Parathyroid adenoma (tissue), 2 donors: ENCODE data around the gene SREBF1.

Experiments
- H2AFZ ChIP-seq: fragments of 300-600 bp; sonication (generic); one replicate; pipeline ENCODE4 v1.7.0; 2017; ENCODE audit warnings: antibody characterized with exemption, mild to moderate bottlenecking
- H3K27ac ChIP-seq: fragments of 300-600 bp; sonication (generic); one replicate; pipeline ENCODE4 v1.7.0; 2017
- H3K27me3 ChIP-seq: fragments of 300-600 bp; sonication (generic); one replicate; pipeline ENCODE4 v1.7.0; 2017; ENCODE audit warnings: low read length; ENCODE audit not compliant: control insufficient read depth, insufficient read depth
- H3K36me3 ChIP-seq: fragments of 300-600 bp; sonication (generic); one replicate; pipeline ENCODE4 v1.7.0; 2017; ENCODE audit warnings: low read length; ENCODE audit not compliant: control insufficient read depth, insufficient read depth
- H3K4me1 ChIP-seq: fragments of 300-600 bp; sonication (generic); one replicate; pipeline ENCODE4 v1.7.0; 2017; ENCODE audit warnings: control low read depth
- H3K4me2 ChIP-seq: fragments of 300-600 bp; sonication (generic); one replicate; pipeline ENCODE4 v1.7.0; 2017; ENCODE audit warnings: low read length
- H3K4me3 ChIP-seq: fragments of 300-600 bp; sonication (generic); one replicate; pipeline ENCODE4 v1.7.0; 2017; ENCODE audit warnings: low read depth, low read length
- H3K79me2 ChIP-seq: fragments of 300-600 bp; sonication (generic); one replicate; pipeline ENCODE4 v1.7.0; 2017; ENCODE audit warnings: control low read depth
- H3K9ac ChIP-seq: fragments of 300-600 bp; sonication (generic); one replicate; pipeline ENCODE4 v1.7.0; 2017; ENCODE audit warnings: mild to moderate bottlenecking
- H3K9me3 ChIP-seq: fragments of 300-600 bp; sonication (generic); one replicate; pipeline ENCODE4 v1.7.0; 2017; ENCODE audit warnings: low read length; ENCODE audit not compliant: control insufficient read depth
- TF ChIP-seq, protein P1 (sequence below): fragments of 300-600 bp; sonication (generic); IDR thresholded peaks from one replicate; pipeline ENCODE4 v1.7.0; 2017; ENCODE audit warnings: antibody characterized with exemption, mild to moderate bottlenecking
- donor health status: primary hyperparathyroidism.

Gene SREBF1

DNA sequence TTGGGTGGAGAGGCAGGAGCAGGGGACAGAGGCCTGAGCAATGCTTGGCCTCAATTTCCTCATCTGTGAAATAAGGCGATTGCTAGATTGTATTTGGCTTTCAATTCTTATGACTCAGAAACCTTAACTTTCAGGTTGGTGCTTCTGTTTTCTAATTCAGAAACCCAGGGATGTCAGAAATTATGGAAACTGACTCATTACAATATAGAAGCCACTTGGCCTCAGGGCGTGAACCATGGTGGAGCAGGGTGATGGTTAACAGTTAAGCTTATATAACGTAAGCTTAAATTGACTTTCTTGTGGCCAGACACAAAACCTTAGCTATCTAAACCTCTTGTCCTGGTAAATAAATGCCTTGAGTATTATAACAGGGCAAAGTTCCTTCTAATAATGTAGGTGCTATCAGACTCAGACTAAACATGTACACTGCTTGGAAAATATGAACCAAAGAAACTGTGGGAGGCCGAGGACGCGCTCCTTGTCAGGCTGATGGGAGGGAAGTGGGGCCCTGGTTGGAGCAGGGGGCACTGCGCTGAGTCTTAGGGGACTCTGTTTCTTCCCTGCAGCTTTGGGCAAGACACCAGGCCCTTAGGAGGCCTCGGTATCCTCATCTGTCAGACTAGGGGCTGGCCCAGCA, 17.1 kb upstream of the SREBF1 start:
- no peaks in the 10 kb centered on the region for H3K36me3 ChIP-seq
- no peak overlapping the region for H3K4me3 ChIP-seq
- H3K4me1 ChIP-seq: no peaks in the 10 kb centered on the region
- no peaks in the 10 kb centered on the region for H3K27me3 ChIP-seq
- H3K4me2 ChIP-seq: no peak overlapping the region
- H3K27ac ChIP-seq: no peak overlapping the region
- TF ChIP-seq, protein P1, sequence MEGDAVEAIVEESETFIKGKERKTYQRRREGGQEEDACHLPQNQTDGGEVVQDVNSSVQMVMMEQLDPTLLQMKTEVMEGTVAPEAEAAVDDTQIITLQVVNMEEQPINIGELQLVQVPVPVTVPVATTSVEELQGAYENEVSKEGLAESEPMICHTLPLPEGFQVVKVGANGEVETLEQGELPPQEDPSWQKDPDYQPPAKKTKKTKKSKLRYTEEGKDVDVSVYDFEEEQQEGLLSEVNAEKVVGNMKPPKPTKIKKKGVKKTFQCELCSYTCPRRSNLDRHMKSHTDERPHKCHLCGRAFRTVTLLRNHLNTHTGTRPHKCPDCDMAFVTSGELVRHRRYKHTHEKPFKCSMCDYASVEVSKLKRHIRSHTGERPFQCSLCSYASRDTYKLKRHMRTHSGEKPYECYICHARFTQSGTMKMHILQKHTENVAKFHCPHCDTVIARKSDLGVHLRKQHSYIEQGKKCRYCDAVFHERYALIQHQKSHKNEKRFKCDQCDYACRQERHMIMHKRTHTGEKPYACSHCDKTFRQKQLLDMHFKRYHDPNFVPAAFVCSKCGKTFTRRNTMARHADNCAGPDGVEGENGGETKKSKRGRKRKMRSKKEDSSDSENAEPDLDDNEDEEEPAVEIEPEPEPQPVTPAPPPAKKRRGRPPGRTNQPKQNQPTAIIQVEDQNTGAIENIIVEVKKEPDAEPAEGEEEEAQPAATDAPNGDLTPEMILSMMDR: no peak
- H3K79me2 ChIP-seq: no peaks in the 10 kb centered on the region
- no peaks in the 10 kb centered on the region for H3K9me3 ChIP-seq
- H3K9ac ChIP-seq: no peak overlapping the region
- no peak overlapping the region for H2AFZ ChIP-seq

DNA sequence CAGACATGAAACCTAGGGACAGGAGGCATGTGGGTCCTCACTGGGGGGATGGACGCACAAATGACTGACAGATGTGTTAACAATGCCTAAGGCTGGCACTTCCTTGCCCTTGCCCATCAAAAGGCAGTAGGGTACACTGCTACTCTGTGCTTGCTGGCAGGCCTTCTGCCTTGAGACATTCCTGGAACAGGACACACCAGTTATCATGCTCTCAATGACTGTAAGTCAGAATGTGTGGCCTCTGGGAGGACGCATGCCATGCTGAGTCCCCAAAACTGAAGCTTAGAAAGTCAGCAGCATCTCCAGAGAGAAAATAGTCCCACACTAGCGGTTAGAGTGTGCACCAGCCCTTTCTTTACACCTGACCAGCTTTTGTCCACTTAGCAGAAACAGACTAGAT, 16.1 kb upstream of the SREBF1 start:
- TF ChIP-seq, protein P1: no peak
- H3K4me2 ChIP-seq: no peak overlapping the region
- no peak overlapping the region for H3K9ac ChIP-seq
- no peaks in the 10 kb centered on the region for H3K4me1 ChIP-seq
- H3K27me3 ChIP-seq: no peaks in the 10 kb centered on the region
- no peaks in the 10 kb centered on the region for H3K79me2 ChIP-seq
- no peaks in the 10 kb centered on the region for H3K9me3 ChIP-seq
- H3K36me3 ChIP-seq: no peaks in the 10 kb centered on the region
- no peak overlapping the region for H3K27ac ChIP-seq
- H2AFZ ChIP-seq: no peak overlapping the region
- no peak overlapping the region for H3K4me3 ChIP-seq

DNA sequence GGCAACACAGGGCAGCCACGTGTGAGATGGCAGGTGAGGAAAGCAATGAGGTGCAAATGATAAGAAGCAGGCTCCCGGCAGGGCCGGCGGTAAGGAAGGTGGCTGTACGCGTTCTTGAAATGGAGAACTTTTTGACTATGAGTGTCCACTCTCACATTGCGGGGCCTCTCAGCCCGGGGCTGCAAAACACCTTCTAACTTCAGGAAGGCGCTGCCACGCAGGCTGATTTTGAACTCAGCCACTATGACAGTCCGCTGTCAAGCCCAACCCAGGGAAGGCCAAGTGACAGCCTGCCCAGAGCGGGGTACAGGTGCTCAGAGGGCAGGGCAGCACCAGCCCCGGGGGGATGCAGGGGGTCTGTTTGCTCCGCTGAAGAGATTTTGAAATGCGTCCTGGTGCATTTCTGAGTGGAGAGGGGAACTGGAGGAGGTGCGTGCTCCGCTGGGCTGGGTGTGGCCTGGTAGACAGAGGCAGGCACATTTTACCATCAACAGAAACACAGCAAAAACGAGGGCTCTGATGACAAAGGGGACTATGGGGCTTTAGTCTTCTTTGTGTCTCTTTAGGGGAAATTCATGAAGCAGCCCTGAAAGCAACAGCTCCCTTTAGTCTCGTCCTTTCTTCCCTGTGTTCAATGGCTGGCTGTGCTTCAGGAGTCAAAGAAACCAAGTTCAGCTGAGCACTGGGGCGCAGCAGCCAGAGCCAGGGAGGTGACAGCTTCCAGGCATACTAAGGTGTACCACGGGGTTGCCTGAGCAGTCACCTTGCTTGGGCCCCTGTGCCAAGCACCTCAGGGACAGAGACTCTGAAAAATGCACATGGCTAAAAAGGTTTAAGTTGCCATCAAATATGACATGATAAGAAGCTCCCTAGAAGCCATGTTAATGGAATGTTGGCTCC, 14.6 kb upstream of the SREBF1 start:
- Histone ChIP-seq H3K9ac (no peak overlapping the region), H3K79me2 (no peaks in the 10 kb centered on the region), H2AFZ (no peak overlapping the region), H3K4me1 (no peaks in the 10 kb centered on the region), H3K27me3 (no peaks in the 10 kb centered on the region), H3K27ac (no peak overlapping the region), H3K4me2 (no peak overlapping the region), H3K9me3 (no peaks in the 10 kb centered on the region), H3K36me3 (no peaks in the 10 kb centered on the region), H3K4me3 (no peak overlapping the region)
- TF ChIP-seq, protein P1: no peak

DNA sequence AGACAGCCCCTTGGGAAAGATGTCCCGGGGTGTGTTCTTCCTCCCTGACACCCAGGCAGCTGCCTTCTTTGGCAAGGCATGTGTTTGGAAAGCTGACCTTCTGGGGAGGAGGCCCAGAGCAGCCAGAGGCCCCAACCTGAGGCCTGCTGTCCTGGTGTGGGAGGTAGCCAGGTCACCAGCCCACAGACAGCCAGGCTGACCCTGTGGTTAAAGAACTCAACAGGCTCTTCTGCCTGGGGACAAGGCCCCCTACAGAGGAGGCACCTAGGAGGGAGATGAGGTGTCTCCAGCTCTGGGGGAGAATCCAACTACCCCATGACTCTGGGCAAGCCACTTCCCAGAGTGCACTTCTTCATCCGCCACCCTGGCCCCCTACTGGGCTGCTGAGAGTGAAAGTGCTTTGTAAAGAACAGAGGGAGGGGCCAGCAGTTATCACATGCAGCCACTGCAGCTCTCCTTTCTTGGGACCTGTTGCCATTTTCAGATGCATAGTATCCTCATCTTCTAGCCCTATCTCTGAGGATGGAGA, 13.1 kb upstream of the SREBF1 start:
- no peak overlapping the region for H3K4me3 ChIP-seq
- H3K4me2 ChIP-seq: no peak overlapping the region
- H3K9me3 ChIP-seq: no peaks in the 10 kb centered on the region
- H3K9ac ChIP-seq: no peak overlapping the region
- TF ChIP-seq, protein P1: no peak
- no peaks in the 10 kb centered on the region for H3K27me3 ChIP-seq
- no peaks in the 10 kb centered on the region for H3K4me1 ChIP-seq
- H3K79me2 ChIP-seq: no peaks in the 10 kb centered on the region
- H3K36me3 ChIP-seq: no peaks in the 10 kb centered on the region
- no peak overlapping the region for H2AFZ ChIP-seq
- no peak overlapping the region for H3K27ac ChIP-seq
